Tibial nerve (tissue), 4 donors: ENCODE data around the gene PPP1R7. TPM values are rescaled to one million over a fixed set of nuclear protein-coding genes. Genes with fewer than 3 reads are reported as not detected.

Source experiments
- DNase-seq, 2 donors: peaks; one replicate each; pipeline ENCODE4 v3.0.0-alpha.2; 2019; ENCODE audit warnings: low spot score in 2 of 2
- H3K27ac ChIP-seq, 4 donors: fragments of 200-600 bp; sonication (generic) in 3 of 4; one replicate each; pipeline ENCODE4 v1.5.1; 2017 to 2019; ENCODE audit warnings: mild to moderate bottlenecking in 1 of 4
- H3K27me3 ChIP-seq, 2 donors: fragments of 200-600 bp; sonication (generic) in 1 of 2; one replicate each; pipeline versions ENCODE4 v1.5.1 to v1.6.0; 2017 to 2019
- H3K36me3 ChIP-seq, 3 donors: fragments of 200-600 bp; sonication (generic); one replicate each; pipeline ENCODE4 v1.5.1; 2018 to 2019
- H3K4me1 ChIP-seq, 4 donors: fragments of 200-600 bp; sonication (generic) in 3 of 4; one replicate each; pipeline ENCODE4 v1.5.1; 2017 to 2019
- H3K4me3 ChIP-seq, 4 donors: fragments of 200-600 bp; sonication (generic) in 3 of 4; one replicate each; pipeline ENCODE4 v1.5.1; 2017 to 2019; ENCODE audit warnings: mild to moderate bottlenecking in 1 of 4, moderate library complexity in 1 of 4
- H3K9me3 ChIP-seq, 4 donors: fragments of 200-600 bp; sonication (generic) in 3 of 4; one replicate each; pipeline ENCODE4 v1.5.1; 2017 to 2019
- EP300 ChIP-seq, 2 donors: sonication (generic); formaldehyde crosslinking; IDR thresholded peaks; one replicate each; pipeline ENCODE4 v1.6.1; 2017; ENCODE audit warnings: antibody characterized with exemption in 2 of 2, mild to moderate bottlenecking in 1 of 2
- POLR2A ChIP-seq, 2 donors: fragments of 450-650 bp; IDR thresholded peaks; one replicate each; pipeline ENCODE4 v1.6.1; 2017; ENCODE audit warnings: antibody characterized with exemption in 2 of 2, mild to moderate bottlenecking in 2 of 2, moderate library complexity in 2 of 2
- WGBS, 2 donors: methylation state at CpG; one replicate each; pipeline ENCODE4 v1.1.5; 2018; 5-methylcytosine and 5-hydroxymethylcytosine counted together
- total RNA-seq, 4 donors: library from RNA; depleted of rRNA; stranded (reverse); fragments of >200 nt; gene quantifications; one replicate each; pipeline ENCODE4 v1.1.0, GENCODE V29; 2016
- TF ChIP-seq, protein P1 (sequence below), 5 experiments: fragments of 200-600 bp in 3 of 5; fragments of 450-650 bp in 2 of 5; sonication (generic) in 3 of 5; IDR thresholded peaks; one replicate each; pipeline ENCODE4 v1.5.1; 2016 to 2019; ENCODE audit warnings: antibody characterized with exemption in 5 of 5, mild to moderate bottlenecking in 3 of 5, moderate library complexity in 2 of 5

Gene PPP1R7
- total RNA-seq, 4 donors from 2014 or later = 29.5 to 53.8 (median 38.1) TPM

DNA sequence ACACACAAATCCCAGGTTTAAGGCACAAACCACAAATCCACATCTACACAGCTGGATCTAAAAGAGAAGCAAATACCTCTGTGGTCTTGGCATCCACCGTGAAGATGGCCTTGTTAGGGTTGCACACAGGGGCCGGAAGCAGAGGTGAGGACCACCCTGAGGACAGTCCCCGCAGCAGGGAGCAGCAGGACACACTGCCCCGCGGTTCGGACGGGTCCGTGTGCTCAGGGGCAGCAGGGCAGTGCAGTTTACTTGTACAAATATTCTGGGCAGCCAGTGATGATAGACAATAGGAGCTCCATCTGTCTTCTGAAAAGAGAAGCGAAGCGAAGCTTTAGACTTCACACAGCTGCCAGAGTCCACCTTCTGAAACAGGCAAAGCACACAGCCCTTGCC lies 9.8 kb upstream of the PPP1R7 start:
- WGBS, 2 donors = 91 to 94% methylated on average over 10 of the region's 10 CpGs

DNA sequence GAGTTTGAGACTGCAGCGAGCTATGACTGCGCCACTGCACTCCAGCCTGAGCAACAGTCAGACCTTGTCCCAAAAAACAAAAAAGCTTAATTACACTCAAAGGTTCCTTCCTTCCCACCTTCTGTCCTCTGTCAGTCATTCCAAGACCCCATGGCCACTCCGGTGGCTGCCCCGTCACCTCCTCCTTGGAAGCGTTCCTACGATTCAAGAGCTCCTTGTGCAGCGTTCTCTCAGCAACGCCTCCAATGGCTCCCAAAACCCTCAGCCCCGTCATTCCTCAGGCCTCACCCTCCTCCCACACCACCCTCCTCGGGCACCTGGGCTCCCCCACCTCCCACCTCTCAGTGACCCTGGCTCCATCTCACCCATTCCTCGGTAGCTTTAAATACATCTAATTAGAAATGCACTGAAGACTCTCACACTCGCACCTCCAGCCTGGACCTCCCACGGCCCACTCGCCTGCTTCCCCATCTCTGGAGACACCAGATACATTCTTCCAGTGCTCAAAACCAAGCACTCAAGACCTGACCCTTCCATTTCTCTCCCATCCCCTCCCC lies 9.0 kb upstream of the PPP1R7 start:
- 89 to 90% methylated on average over 14 of the region's 14 CpGs for WGBS, 2 donors
- Histone ChIP-seq H3K4me1 (no peaks in the 10 kb centered on the region), H3K36me3 (peaks cover 0 to 46% (median 4%) of the 10 kb centered on the region in 3 donors)

More for the DNA sequence above, 9.8 kb upstream of the PPP1R7 start:
- H3K36me3 ChIP-seq = peaks cover 0 to 55% (median 4%) of the 10 kb centered on the region in 3 donors
- H3K9me3 ChIP-seq = no peaks in the 10 kb centered on the region
- TF ChIP-seq EP300 (IDR thresholded peaks at IDR 0.05) (no peak), POLR2A (IDR thresholded peaks at IDR 0.05) (no peak)
- TF ChIP-seq, protein P1, sequence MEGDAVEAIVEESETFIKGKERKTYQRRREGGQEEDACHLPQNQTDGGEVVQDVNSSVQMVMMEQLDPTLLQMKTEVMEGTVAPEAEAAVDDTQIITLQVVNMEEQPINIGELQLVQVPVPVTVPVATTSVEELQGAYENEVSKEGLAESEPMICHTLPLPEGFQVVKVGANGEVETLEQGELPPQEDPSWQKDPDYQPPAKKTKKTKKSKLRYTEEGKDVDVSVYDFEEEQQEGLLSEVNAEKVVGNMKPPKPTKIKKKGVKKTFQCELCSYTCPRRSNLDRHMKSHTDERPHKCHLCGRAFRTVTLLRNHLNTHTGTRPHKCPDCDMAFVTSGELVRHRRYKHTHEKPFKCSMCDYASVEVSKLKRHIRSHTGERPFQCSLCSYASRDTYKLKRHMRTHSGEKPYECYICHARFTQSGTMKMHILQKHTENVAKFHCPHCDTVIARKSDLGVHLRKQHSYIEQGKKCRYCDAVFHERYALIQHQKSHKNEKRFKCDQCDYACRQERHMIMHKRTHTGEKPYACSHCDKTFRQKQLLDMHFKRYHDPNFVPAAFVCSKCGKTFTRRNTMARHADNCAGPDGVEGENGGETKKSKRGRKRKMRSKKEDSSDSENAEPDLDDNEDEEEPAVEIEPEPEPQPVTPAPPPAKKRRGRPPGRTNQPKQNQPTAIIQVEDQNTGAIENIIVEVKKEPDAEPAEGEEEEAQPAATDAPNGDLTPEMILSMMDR (IDR thresholded peaks at IDR 0.05) = no peak
- H3K4me3 ChIP-seq = no peak overlapping the region
- no peaks in the 10 kb centered on the region for H3K27me3 ChIP-seq
- DNase-seq = no peak
- H3K27ac ChIP-seq = no peak overlapping the region
- no peaks in the 10 kb centered on the region for H3K4me1 ChIP-seq

DNA sequence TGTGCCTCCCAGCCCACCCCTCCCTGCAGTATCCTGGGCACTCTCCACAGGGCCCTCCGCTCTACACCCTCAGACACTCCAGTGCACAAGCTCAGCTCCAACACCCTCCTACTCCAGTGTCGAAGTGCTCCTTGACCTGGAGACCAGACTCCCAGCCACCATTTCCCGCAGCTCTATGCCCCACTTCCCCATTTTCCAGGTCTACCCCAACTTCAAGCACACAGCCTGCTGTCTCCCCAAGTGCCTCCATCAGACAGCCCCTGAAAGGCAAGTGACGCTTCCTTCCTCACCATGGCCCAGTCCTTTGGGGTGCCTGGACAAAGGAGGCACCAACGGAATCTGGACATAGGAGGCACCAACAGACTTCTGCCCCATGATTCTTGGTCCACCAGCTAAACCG lies 8.2 kb upstream of the PPP1R7 start:
- no peak overlapping the region for H3K27ac ChIP-seq
- no peaks in the 10 kb centered on the region for H3K9me3 ChIP-seq
- no peaks in the 10 kb centered on the region for H3K4me1 ChIP-seq
- WGBS, 2 donors = 93% methylated on average over 6 of the region's 6 CpGs
- peaks cover 0 to 38% (median 4%) of the 10 kb centered on the region in 3 donors for H3K36me3 ChIP-seq
- TF ChIP-seq, protein P1 (IDR thresholded peaks at IDR 0.05) = no peak
- TF ChIP-seq POLR2A (IDR thresholded peaks at IDR 0.05) (no peak), EP300 (IDR thresholded peaks at IDR 0.05) (no peak)
- H3K27me3 ChIP-seq = no peaks in the 10 kb centered on the region
- no peak overlapping the region for H3K4me3 ChIP-seq
- no peak for DNase-seq

More for the DNA sequence above, 9.0 kb upstream of the PPP1R7 start:
- H3K27ac ChIP-seq = no peak overlapping the region
- no peak overlapping the region for H3K4me3 ChIP-seq
- TF ChIP-seq EP300 (IDR thresholded peaks at IDR 0.05) (no peak), POLR2A (IDR thresholded peaks at IDR 0.05) (no peak)
- TF ChIP-seq, protein P1 (IDR thresholded peaks at IDR 0.05) = no peak
- H3K27me3 ChIP-seq = no peaks in the 10 kb centered on the region
- no peaks in the 10 kb centered on the region for H3K9me3 ChIP-seq
- no peak for DNase-seq

DNA sequence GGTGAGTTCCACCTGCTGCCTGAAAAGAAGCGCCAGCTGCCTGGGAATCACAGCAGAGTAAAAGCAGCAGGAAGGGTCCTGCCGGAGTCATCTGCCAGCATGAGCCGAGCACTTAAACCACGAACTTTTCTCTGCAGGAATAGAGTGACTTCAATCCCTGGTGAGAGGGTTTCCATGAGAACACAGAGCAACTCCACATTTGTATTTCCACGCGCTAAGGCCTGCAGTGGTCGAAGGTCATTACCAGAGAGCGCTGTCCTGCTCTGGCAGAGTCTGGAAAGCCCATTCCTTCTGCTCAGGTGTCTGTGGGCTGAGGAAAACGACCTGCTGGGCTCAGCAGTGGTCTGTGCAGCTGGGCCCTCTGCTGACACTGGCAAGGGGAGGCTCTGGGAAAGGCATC lies 7.7 kb upstream of the PPP1R7 start:
- no peaks in the 10 kb centered on the region for H3K4me1 ChIP-seq
- TF ChIP-seq POLR2A (IDR thresholded peaks at IDR 0.05) (no peak), EP300 (IDR thresholded peaks at IDR 0.05) (no peak)
- TF ChIP-seq, protein P1 (IDR thresholded peaks at IDR 0.05) = no peak
- no peak overlapping the region for H3K4me3 ChIP-seq
- DNase-seq = no peak
- no peaks in the 10 kb centered on the region for H3K9me3 ChIP-seq
- H3K27me3 ChIP-seq = no peaks in the 10 kb centered on the region
- 77 to 84% methylated on average over 7 to 9 of the region's 9 CpGs for WGBS, 2 donors
- H3K36me3 ChIP-seq = peaks cover 0 to 33% (median 4%) of the 10 kb centered on the region in 3 donors
- H3K27ac ChIP-seq = no peak overlapping the region

DNA sequence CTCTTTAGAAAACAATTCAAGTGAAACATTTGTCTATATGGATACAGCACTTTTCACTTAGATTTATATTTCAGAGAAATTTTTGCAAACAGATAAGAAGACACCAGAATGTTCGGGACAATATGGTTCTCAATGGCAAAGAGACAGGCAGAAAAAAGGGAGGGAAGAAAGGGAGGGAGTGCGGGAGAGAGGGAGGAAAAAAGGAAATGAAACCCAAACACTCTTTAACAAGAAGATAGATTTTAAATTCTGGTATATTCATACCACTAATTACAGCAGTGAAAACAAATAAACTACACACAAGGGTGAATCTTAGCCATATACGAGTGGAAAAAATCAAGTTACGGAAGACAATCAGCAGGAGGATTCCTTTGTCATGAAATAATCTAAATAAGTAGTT lies 4.0 kb upstream of the PPP1R7 start:
- DNase-seq = no peak
- 80 to 89% methylated on average over 4 of the region's 4 CpGs for WGBS, 2 donors
- no peaks in the 10 kb centered on the region for H3K9me3 ChIP-seq
- no peak overlapping the region for H3K4me3 ChIP-seq
- H3K27ac ChIP-seq = no peak overlapping the region
- peaks cover 0 to 7% (median 0%) of the 10 kb centered on the region in 3 donors for H3K36me3 ChIP-seq
- H3K27me3 ChIP-seq = no peaks in the 10 kb centered on the region
- peaks cover 0 to 14% (median 11%) of the 10 kb centered on the region in 4 donors for H3K4me1 ChIP-seq
- no peak for TF ChIP-seq POLR2A (IDR thresholded peaks at IDR 0.05)
- no peak for TF ChIP-seq EP300 (IDR thresholded peaks at IDR 0.05)
- TF ChIP-seq, protein P1 (IDR thresholded peaks at IDR 0.05) = no peak
